ENCODE measurements around the gene FARP2.

DNA sequence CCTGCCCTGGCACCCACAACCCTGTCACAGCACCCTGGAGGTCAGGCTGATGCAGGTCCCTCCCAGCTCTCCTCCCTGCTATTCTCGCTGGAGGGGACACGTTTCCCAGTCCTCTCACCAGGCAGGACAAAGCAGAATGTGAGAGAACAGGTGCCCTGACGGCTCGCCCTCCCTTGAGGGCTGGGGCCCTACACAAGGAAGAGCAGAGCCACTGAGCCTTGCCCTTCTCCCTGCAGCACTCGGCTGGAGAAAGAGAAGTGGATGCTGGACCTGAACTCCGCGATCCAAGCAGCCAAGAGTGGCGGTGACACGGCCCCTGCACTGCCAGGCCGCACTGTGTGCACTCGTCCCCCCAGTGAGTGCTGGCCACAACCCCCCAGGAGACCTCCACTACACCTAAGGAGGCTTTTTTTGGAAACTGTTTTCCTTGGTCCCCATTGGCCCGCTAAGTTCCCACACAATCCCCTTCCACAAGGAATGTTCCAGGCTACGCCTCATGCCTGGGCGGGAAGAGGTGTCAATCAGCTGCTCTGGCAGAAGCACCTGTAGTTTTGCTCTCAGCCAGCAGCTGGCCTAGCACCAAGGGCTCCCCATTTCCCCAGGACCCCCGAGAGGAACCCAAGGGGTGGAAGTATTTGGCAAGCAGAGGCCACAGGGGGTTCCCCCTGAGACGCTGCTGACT lies 134.9 kb downstream of the FARP2 start:
- TF ChIP-seq, protein P1, sequence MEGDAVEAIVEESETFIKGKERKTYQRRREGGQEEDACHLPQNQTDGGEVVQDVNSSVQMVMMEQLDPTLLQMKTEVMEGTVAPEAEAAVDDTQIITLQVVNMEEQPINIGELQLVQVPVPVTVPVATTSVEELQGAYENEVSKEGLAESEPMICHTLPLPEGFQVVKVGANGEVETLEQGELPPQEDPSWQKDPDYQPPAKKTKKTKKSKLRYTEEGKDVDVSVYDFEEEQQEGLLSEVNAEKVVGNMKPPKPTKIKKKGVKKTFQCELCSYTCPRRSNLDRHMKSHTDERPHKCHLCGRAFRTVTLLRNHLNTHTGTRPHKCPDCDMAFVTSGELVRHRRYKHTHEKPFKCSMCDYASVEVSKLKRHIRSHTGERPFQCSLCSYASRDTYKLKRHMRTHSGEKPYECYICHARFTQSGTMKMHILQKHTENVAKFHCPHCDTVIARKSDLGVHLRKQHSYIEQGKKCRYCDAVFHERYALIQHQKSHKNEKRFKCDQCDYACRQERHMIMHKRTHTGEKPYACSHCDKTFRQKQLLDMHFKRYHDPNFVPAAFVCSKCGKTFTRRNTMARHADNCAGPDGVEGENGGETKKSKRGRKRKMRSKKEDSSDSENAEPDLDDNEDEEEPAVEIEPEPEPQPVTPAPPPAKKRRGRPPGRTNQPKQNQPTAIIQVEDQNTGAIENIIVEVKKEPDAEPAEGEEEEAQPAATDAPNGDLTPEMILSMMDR (tag by site-specific recombination; IDR thresholded peaks at IDR 0.05): no peak
- TF ChIP-seq ZNF747 (tag by site-specific recombination; IDR thresholded peaks at IDR 0.05) (no peak), ZEB2 (tag by site-specific recombination; IDR thresholded peaks at IDR 0.05) (no peak)

All from HEK293 (cell line).